Urothelium cell line (cell line): ENCODE results near the gene TEX53.

Experiments used
- DNase-seq: peaks from one replicate; pipeline ENCODE4 v3.0.0; 2011; ENCODE audit warnings: low spot score, mixed read lengths
- FAIRE-seq: peaks from 2 replicates; lab custom pipeline; 2011; peaks lifted over from hg19 to GRCh38; lab: Jason Lieb, UNC

Gene TEX53

GRCh38 chr9:114607671-114608524 is 49.7 kb downstream of the TEX53 start:
- FAIRE-seq = no peak

DNA sequence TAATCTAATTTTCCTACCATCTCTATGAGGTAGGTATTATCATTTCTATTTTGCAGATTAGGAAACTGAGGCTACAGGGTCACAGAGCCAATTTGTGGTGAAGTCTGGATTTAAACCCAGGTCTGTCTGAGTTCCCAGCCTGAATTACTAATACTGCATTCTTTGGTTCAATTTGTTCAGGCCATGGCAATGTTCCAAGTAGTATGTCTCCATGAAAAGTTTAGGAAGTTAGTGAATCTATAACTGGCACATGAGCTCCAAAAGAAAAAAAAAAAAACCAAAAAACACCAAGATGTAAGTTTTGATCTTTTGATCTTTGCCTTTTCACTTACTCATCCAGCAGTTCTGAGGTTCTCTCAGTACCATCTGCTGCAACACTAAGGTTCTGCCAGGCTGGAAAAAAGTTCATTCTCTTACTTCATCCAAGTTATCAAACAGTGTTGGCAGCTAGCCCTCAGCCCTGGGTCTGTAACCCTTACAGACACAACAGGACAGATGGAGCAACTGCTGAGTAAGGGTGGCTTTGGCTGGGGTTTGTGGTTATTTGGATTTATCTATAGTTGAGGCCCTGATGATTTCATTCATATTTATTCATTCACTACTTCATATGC is 50.9 kb downstream of the TEX53 start:
- FAIRE-seq (no peak), DNase-seq (no peak)

More at GRCh38 chr9:114607671-114608524, 49.7 kb downstream of the TEX53 start:
- no peak for DNase-seq
